ENCODE data around the gene SAA1.

SAA1 gene

GRCh38 chr11:18236664-18237356 is 29.3 kb upstream of the SAA1 start, which contains the start of gene SAA4:
SAA4 (minus strand) TSS chr11:18236802; CDS start chr11:18235926, 876 bp downstream.
- Histone ChIP-seq H3K79me2 (ENCODE audit: insufficient read depth, low read length) (no peaks in the 10 kb centered on the region), H2AFZ (ENCODE audit: low read depth, low read length, severe bottlenecking) (no peak within 1 kb of the TSS), H3K27me3 (ENCODE audit: low read length) (no peaks in the 10 kb centered on the region), H4K20me1 (ENCODE audit: low read depth, low read length) (no peaks in the 10 kb centered on the region), H3K4me2 (ENCODE audit: low read depth, low read length, poor library complexity, severe bottlenecking) (no peak within 1 kb of the TSS), H3F3A (ENCODE audit: insufficient read depth) (no peaks in the 10 kb centered on the region), H3K9ac (ENCODE audit: low read length) (no peak within 1 kb of the TSS), H3K9me2 (replicated peaks; ENCODE audit: insufficient read depth, low read length) (no peaks in the 10 kb centered on the region), H3K36me3 (ENCODE audit: low read length) (no peaks in the 10 kb centered on the region), H3K9me3 (ENCODE audit: insufficient read depth, low read length) (no peaks in the 10 kb centered on the region), H3K4me3 (ENCODE audit: insufficient read depth, low read length, poor library complexity, severe bottlenecking) (no peak within 1 kb of the TSS), H3K27ac (ENCODE audit: low read depth, low read length) (no peak within 1 kb of the TSS)
- no peak for TF ChIP-seq EZH2phosphoT487 (conservative IDR thresholded peaks at IDR 0.05; ENCODE audit: low read length)
- no peak for TF ChIP-seq CTCF (IDR thresholded peaks at IDR 0.05; ENCODE audit: insufficient read depth, low read length, poor library complexity, severe bottlenecking)

GRCh38 chr11:18239655-18240054 is 26.4 kb upstream of the SAA1 start:
- Histone ChIP-seq H2AFZ (ENCODE audit: low read depth, low read length, severe bottlenecking) (no peak overlapping the region), H3K27me3 (ENCODE audit: low read length) (no peaks in the 10 kb centered on the region), H3K4me3 (ENCODE audit: insufficient read depth, low read length, poor library complexity, severe bottlenecking) (no peak overlapping the region), H3K27ac (ENCODE audit: low read depth, low read length) (no peak overlapping the region), H3K79me2 (ENCODE audit: insufficient read depth, low read length) (no peaks in the 10 kb centered on the region), H3K9me3 (ENCODE audit: insufficient read depth, low read length) (no peaks in the 10 kb centered on the region), H3K9me2 (replicated peaks; ENCODE audit: insufficient read depth, low read length) (no peaks in the 10 kb centered on the region), H3K36me3 (ENCODE audit: low read length) (no peaks in the 10 kb centered on the region), H3F3A (ENCODE audit: insufficient read depth) (no peaks in the 10 kb centered on the region), H3K4me2 (ENCODE audit: low read depth, low read length, poor library complexity, severe bottlenecking) (no peak overlapping the region), H3K9ac (ENCODE audit: low read length) (no peak overlapping the region), H4K20me1 (ENCODE audit: low read depth, low read length) (no peaks in the 10 kb centered on the region)
- TF ChIP-seq EZH2phosphoT487 (conservative IDR thresholded peaks at IDR 0.05; ENCODE audit: low read length) = no peak
- no peak for TF ChIP-seq CTCF (IDR thresholded peaks at IDR 0.05; ENCODE audit: insufficient read depth, low read length, poor library complexity, severe bottlenecking)

GRCh38 chr11:18243783-18244362 is 22.2 kb upstream of the SAA1 start:
- H3K9ac ChIP-seq (ENCODE audit: low read length) = no peak overlapping the region
- no peaks in the 10 kb centered on the region for H4K20me1 ChIP-seq (ENCODE audit: low read depth, low read length)
- peak overlapping the region; percentile 70 for H2AFZ ChIP-seq (ENCODE audit: low read depth, low read length, severe bottlenecking)
- TF ChIP-seq CTCF (IDR thresholded peaks at IDR 0.05; ENCODE audit: insufficient read depth, low read length, poor library complexity, severe bottlenecking) = peak; percentile 92
- TF ChIP-seq EZH2phosphoT487 (conservative IDR thresholded peaks at IDR 0.05; ENCODE audit: low read length) = no peak
- no peak overlapping the region for H3K27ac ChIP-seq (ENCODE audit: low read depth, low read length)
- H3K4me2 ChIP-seq (ENCODE audit: low read depth, low read length, poor library complexity, severe bottlenecking) = no peak overlapping the region
- H3K4me3 ChIP-seq (ENCODE audit: insufficient read depth, low read length, poor library complexity, severe bottlenecking) = no peak overlapping the region
- H3K36me3 ChIP-seq (ENCODE audit: low read length) = no peaks in the 10 kb centered on the region
- H3K9me2 ChIP-seq (replicated peaks; ENCODE audit: insufficient read depth, low read length) = no peaks in the 10 kb centered on the region
- no peaks in the 10 kb centered on the region for H3F3A ChIP-seq (ENCODE audit: insufficient read depth)
- no peaks in the 10 kb centered on the region for H3K9me3 ChIP-seq (ENCODE audit: insufficient read depth, low read length)
- H3K27me3 ChIP-seq (ENCODE audit: low read length) = no peaks in the 10 kb centered on the region
- H3K79me2 ChIP-seq (ENCODE audit: insufficient read depth, low read length) = no peaks in the 10 kb centered on the region
